Astrocyte (in vitro differentiated cells and primary cell): ENCODE data around the gene SEMA4D. TPM values are rescaled to one million over a fixed set of nuclear protein-coding genes. Genes with fewer than 3 reads are reported as not detected.

Experiments
- DNase-seq: peaks from one replicate; pipeline ENCODE4 v3.0.0-alpha.2; 2010; ENCODE audit warnings: low read depth
- FAIRE-seq: peaks from 2 replicates; lab custom pipeline; 2011; peaks lifted over from hg19 to GRCh38; lab: Jason Lieb, UNC
- H2AFZ ChIP-seq: 2 replicates; pipeline ENCODE4 v1.6.0; 2012; ENCODE audit warnings: low read depth, low read length, inconsistent platforms
- H3K27ac ChIP-seq: 2 replicates; pipeline ENCODE4 v1.5.1; 2011; ENCODE audit warnings: low read depth, low read length, inconsistent platforms
- H3K27me3 ChIP-seq: 2 replicates; pipeline ENCODE4 v1.6.0; 2011; ENCODE audit warnings: low read length, inconsistent platforms; ENCODE audit not compliant: insufficient read depth
- H3K36me3 ChIP-seq: 2 replicates; pipeline ENCODE4 v1.5.1; 2011; ENCODE audit warnings: low read length, inconsistent platforms; ENCODE audit not compliant: insufficient read depth
- H3K4me1 ChIP-seq: 2 replicates; pipeline ENCODE4 v1.5.1; 2011; ENCODE audit warnings: low read length, inconsistent platforms; ENCODE audit not compliant: insufficient read depth
- H3K4me2 ChIP-seq: 2 replicates; pipeline ENCODE4 v1.6.0; 2012; ENCODE audit warnings: low read length, inconsistent platforms
- H3K4me3 ChIP-seq: 2 replicates; pipeline ENCODE4 v1.5.1; 2011; ENCODE audit warnings: low read depth, mild to moderate bottlenecking, low read length, inconsistent platforms; ENCODE audit not compliant: insufficient read depth
- H3K79me2 ChIP-seq: 2 replicates; pipeline ENCODE4 v1.6.0; 2012; ENCODE audit warnings: mild to moderate bottlenecking, low read length, inconsistent platforms; ENCODE audit not compliant: insufficient read depth
- H3K9ac ChIP-seq: 2 replicates; pipeline ENCODE4 v1.6.0; 2012; ENCODE audit warnings: mild to moderate bottlenecking, low read length, inconsistent platforms
- H3K9me3 ChIP-seq: 2 replicates; pipeline ENCODE4 v1.5.1; 2012; ENCODE audit warnings: low read depth, mild to moderate bottlenecking, low read length, inconsistent platforms; ENCODE audit not compliant: insufficient read depth
- H4K20me1 ChIP-seq: 2 replicates; pipeline ENCODE4 v1.6.0; 2012; ENCODE audit warnings: low read length, inconsistent platforms; ENCODE audit not compliant: insufficient read depth
- H3K27ac Mint-ChIP-seq: one replicate; pipeline ENCODE4 v1.8.0; 2021; ENCODE audit warnings: mild to moderate bottlenecking, mixed read lengths; ENCODE audit not compliant: unreplicated experiment
- H3K27me3 Mint-ChIP-seq: one replicate; pipeline ENCODE4 v1.8.0; 2021; ENCODE audit warnings: low read depth, mixed read lengths; ENCODE audit not compliant: unreplicated experiment
- H3K36me3 Mint-ChIP-seq: one replicate; pipeline ENCODE4 v1.8.0; 2021; ENCODE audit warnings: low read depth, mixed read lengths; ENCODE audit not compliant: unreplicated experiment
- H3K4me1 Mint-ChIP-seq: one replicate; pipeline ENCODE4 v1.8.0; 2021; ENCODE audit warnings: low read depth, mixed read lengths; ENCODE audit not compliant: unreplicated experiment
- H3K4me3 Mint-ChIP-seq: one replicate; pipeline ENCODE4 v1.8.0; 2021; ENCODE audit warnings: mild to moderate bottlenecking, moderate library complexity, mixed read lengths; ENCODE audit not compliant: unreplicated experiment
- H3K9me3 Mint-ChIP-seq: one replicate; pipeline ENCODE4 v1.8.0; 2021; ENCODE audit warnings: mild to moderate bottlenecking, mixed read lengths; ENCODE audit not compliant: unreplicated experiment
- EZH2 ChIP-seq: IDR thresholded peaks from 2 replicates; pipeline ENCODE4 v1.6.1; 2012; ENCODE audit warnings: mild to moderate bottlenecking, low read length, inconsistent platforms; ENCODE audit not compliant: insufficient read depth
- total RNA-seq: library from RNA; stranded (reverse); gene quantifications from 2 replicates; pipeline ENCODE4 v1.2.1, GENCODE V29; 2021
- TF ChIP-seq, protein P1 (sequence below): IDR thresholded peaks from 2 replicates; pipeline ENCODE4 v1.5.1; 2011; ENCODE audit warnings: low read depth, mild to moderate bottlenecking, inconsistent platforms, low read length, moderate library complexity; ENCODE audit not compliant: insufficient read depth

The SEMA4D gene
- total RNA-seq, 1 donor from 2014 or later, result 6.2 TPM

- DNase-seq, result no peak
- Histone ChIP-seq H3K27me3 (no peaks in the 10 kb centered on the region), H3K4me2 (no peak overlapping the region), H4K20me1 (no peaks in the 10 kb centered on the region), H3K4me3 (no peak overlapping the region), H3K9ac (no peak overlapping the region), H3K79me2 (no peaks in the 10 kb centered on the region), H3K27ac (no peak overlapping the region), H2AFZ (no peak overlapping the region), H3K36me3 (no peaks in the 10 kb centered on the region), H3K4me1 (no peaks in the 10 kb centered on the region), H3K9me3 (no peaks in the 10 kb centered on the region)
- H3K4me3 Mint-ChIP-seq, result no peak overlapping the region
- no peak overlapping the region for H3K27ac Mint-ChIP-seq
- peaks cover 5% of the 10 kb centered on the region for H3K4me1 Mint-ChIP-seq
- TF ChIP-seq, protein P1, sequence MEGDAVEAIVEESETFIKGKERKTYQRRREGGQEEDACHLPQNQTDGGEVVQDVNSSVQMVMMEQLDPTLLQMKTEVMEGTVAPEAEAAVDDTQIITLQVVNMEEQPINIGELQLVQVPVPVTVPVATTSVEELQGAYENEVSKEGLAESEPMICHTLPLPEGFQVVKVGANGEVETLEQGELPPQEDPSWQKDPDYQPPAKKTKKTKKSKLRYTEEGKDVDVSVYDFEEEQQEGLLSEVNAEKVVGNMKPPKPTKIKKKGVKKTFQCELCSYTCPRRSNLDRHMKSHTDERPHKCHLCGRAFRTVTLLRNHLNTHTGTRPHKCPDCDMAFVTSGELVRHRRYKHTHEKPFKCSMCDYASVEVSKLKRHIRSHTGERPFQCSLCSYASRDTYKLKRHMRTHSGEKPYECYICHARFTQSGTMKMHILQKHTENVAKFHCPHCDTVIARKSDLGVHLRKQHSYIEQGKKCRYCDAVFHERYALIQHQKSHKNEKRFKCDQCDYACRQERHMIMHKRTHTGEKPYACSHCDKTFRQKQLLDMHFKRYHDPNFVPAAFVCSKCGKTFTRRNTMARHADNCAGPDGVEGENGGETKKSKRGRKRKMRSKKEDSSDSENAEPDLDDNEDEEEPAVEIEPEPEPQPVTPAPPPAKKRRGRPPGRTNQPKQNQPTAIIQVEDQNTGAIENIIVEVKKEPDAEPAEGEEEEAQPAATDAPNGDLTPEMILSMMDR, result no peak
- no peak for TF ChIP-seq EZH2
- no peak for FAIRE-seq
- peaks cover 4% of the 10 kb centered on the region for H3K9me3 Mint-ChIP-seq
- H3K27me3 Mint-ChIP-seq, result peaks cover 6% of the 10 kb centered on the region
- H3K36me3 Mint-ChIP-seq, result no peaks in the 10 kb centered on the region
These were observed 38.2 kb upstream of the SEMA4D start for GRCh38 chr9:89536145-89536574.

DNA sequence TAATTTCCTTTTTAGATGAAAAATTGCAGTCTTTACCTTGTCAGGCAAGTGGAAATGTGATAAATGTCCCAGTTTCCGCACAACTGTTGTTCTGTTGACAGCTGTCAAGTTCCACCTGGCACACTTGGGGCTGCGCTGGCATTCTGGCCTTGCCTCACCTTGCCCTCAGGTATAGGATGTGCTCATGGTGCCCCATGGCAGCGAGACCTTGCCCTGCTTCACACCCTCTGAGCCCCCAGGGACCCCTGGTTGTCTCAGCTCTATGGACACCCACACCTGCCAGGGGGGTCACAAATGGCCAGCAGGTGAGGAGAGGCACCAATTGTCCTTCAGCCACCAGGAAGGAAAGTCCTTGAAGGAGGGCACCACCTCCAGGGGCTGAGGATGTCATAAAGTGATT, 37.5 kb upstream of the SEMA4D start:
- H3K79me2 ChIP-seq, result no peaks in the 10 kb centered on the region
- no peaks in the 10 kb centered on the region for H3K36me3 ChIP-seq
- Mint-ChIP-seq H3K27me3 (peaks cover 6% of the 10 kb centered on the region), H3K27ac (no peak overlapping the region), H3K4me3 (no peak overlapping the region), H3K36me3 (no peaks in the 10 kb centered on the region), H3K4me1 (peaks cover 5% of the 10 kb centered on the region), H3K9me3 (peaks cover 4% of the 10 kb centered on the region)
- TF ChIP-seq, protein P1, result no peak
- TF ChIP-seq EZH2, result no peak
- H3K4me2 ChIP-seq, result no peak overlapping the region
- no peaks in the 10 kb centered on the region for H3K27me3 ChIP-seq
- H3K9ac ChIP-seq, result no peak overlapping the region
- H3K4me1 ChIP-seq, result no peaks in the 10 kb centered on the region
- H3K27ac ChIP-seq, result no peak overlapping the region
- no peaks in the 10 kb centered on the region for H4K20me1 ChIP-seq
- H2AFZ ChIP-seq, result no peak overlapping the region
- peaks cover 3% of the 10 kb centered on the region for H3K9me3 ChIP-seq
- FAIRE-seq (no peak), DNase-seq (no peak)
- no peak overlapping the region for H3K4me3 ChIP-seq

- H2AFZ ChIP-seq, result no peak overlapping the region
These were observed 36.8 kb upstream of the SEMA4D start for GRCh38 chr9:89534515-89535287.

More at GRCh38 chr9:89534515-89535287, 36.8 kb upstream of the SEMA4D start:
- peaks cover 6% of the 10 kb centered on the region for H3K27me3 Mint-ChIP-seq
- TF ChIP-seq, protein P1, result no peak
- TF ChIP-seq EZH2, result no peak
- peaks cover 2% of the 10 kb centered on the region for H3K27me3 ChIP-seq
- no peak overlapping the region for H3K4me3 ChIP-seq
- H3K4me2 ChIP-seq, result no peak overlapping the region
- H3K79me2 ChIP-seq, result no peaks in the 10 kb centered on the region
- no peak overlapping the region for H3K4me3 Mint-ChIP-seq
- no peak for FAIRE-seq
- H3K4me1 ChIP-seq, result no peaks in the 10 kb centered on the region
- DNase-seq, result no peak
- peaks cover 3% of the 10 kb centered on the region for H3K9me3 ChIP-seq
- no peaks in the 10 kb centered on the region for H3K36me3 ChIP-seq
- peaks cover 6% of the 10 kb centered on the region for H3K4me1 Mint-ChIP-seq
- H4K20me1 ChIP-seq, result no peaks in the 10 kb centered on the region
- no peak overlapping the region for H3K27ac Mint-ChIP-seq
- H3K9ac ChIP-seq, result no peak overlapping the region
- H3K9me3 Mint-ChIP-seq, result peaks cover 4% of the 10 kb centered on the region
- no peaks in the 10 kb centered on the region for H3K36me3 Mint-ChIP-seq
- no peak overlapping the region for H3K27ac ChIP-seq
